ENCODE data around the gene NACC2.
A peak's percentile ranks its signal among the peaks of the same experiment; 100 is the strongest.

The NACC2 gene

GRCh38 chr9:136095070-136096058, at the start of gene NACC2:
Gene NACC2 (minus strand): TSS chr9:136095289. CDS start chr9:136050521, 44,768 bp downstream.
- peak within 1 kb of the TSS in 4 of 5 donors; percentile 73 to 87 (median 82) for H3K9ac ChIP-seq (ENCODE audit: low read length in 5 of 5)
- no peaks in the 10 kb centered on the region for H3K9me3 ChIP-seq (ENCODE audit: control insufficient read depth in 5 of 5, low read length in 5 of 5)
- peaks cover 6 to 10% (median 8%) of the 10 kb centered on the region in 5 donors for H3K27me3 ChIP-seq (ENCODE audit: control insufficient read depth in 5 of 5, insufficient read depth in 4 of 5, low read length in 5 of 5)
- H3K27ac ChIP-seq (ENCODE audit: low read depth, low read length): peak within 1 kb of the TSS; percentile 81
- H3K4me1 ChIP-seq (ENCODE audit: control insufficient read depth in 5 of 5, insufficient read depth in 5 of 5, low read length in 5 of 5): peaks cover 2 to 50% (median 45%) of the 10 kb centered on the region in 5 donors
- H3K36me3 ChIP-seq (ENCODE audit: control insufficient read depth in 5 of 5, insufficient read depth in 5 of 5, low read length in 5 of 5): peaks cover 0 to 10% (median 6%) of the 10 kb centered on the region in 5 donors
- H3K4me3 ChIP-seq (ENCODE audit: low read depth in 1 of 5, low read length in 5 of 5): peak within 1 kb of the TSS; percentile 62 to 77 (median 70)

- Histone ChIP-seq H3K27me3 (ENCODE audit: control insufficient read depth in 5 of 5, insufficient read depth in 4 of 5, low read length in 5 of 5) (peaks cover 40 to 71% (median 49%) of the 10 kb centered on the region in 5 donors), H3K9me3 (ENCODE audit: control insufficient read depth in 5 of 5, low read length in 5 of 5) (peaks cover 0 to 3% (median 0%) of the 10 kb centered on the region in 5 donors), H3K4me1 (ENCODE audit: control insufficient read depth in 5 of 5, insufficient read depth in 5 of 5, low read length in 5 of 5) (no peaks in the 10 kb centered on the region), H3K27ac (ENCODE audit: low read depth, low read length) (no peak overlapping the region), H3K36me3 (ENCODE audit: control insufficient read depth in 5 of 5, insufficient read depth in 5 of 5, low read length in 5 of 5) (no peaks in the 10 kb centered on the region), H3K4me3 (ENCODE audit: low read depth in 1 of 5, low read length in 5 of 5) (no peak overlapping the region), H3K9ac (ENCODE audit: low read length in 5 of 5) (no peak overlapping the region)
Observed at GRCh38 chr9:136144450-136144849, 49.4 kb upstream of the NACC2 start.

- peaks cover 0 to 3% (median 0%) of the 10 kb centered on the region in 5 donors for H3K9me3 ChIP-seq (ENCODE audit: control insufficient read depth in 5 of 5, low read length in 5 of 5)
- H3K27ac ChIP-seq (ENCODE audit: low read depth, low read length): no peak overlapping the region
- peaks cover 40 to 69% (median 52%) of the 10 kb centered on the region in 5 donors for H3K27me3 ChIP-seq (ENCODE audit: control insufficient read depth in 5 of 5, insufficient read depth in 4 of 5, low read length in 5 of 5)
- no peak overlapping the region for H3K9ac ChIP-seq (ENCODE audit: low read length in 5 of 5)
- H3K36me3 ChIP-seq (ENCODE audit: control insufficient read depth in 5 of 5, insufficient read depth in 5 of 5, low read length in 5 of 5): no peaks in the 10 kb centered on the region
- no peak overlapping the region for H3K4me3 ChIP-seq (ENCODE audit: low read depth in 1 of 5, low read length in 5 of 5)
- no peaks in the 10 kb centered on the region for H3K4me1 ChIP-seq (ENCODE audit: control insufficient read depth in 5 of 5, insufficient read depth in 5 of 5, low read length in 5 of 5)
Observed at GRCh38 chr9:136143215-136144001, 48.3 kb upstream of the NACC2 start.

GRCh38 chr9:136142859-136143214, 47.7 kb upstream of the NACC2 start:
- no peak overlapping the region for H3K9ac ChIP-seq (ENCODE audit: low read length in 5 of 5)
- H3K9me3 ChIP-seq (ENCODE audit: control insufficient read depth in 5 of 5, low read length in 5 of 5): peaks cover 0 to 3% (median 0%) of the 10 kb centered on the region in 5 donors
- no peak overlapping the region for H3K4me3 ChIP-seq (ENCODE audit: low read depth in 1 of 5, low read length in 5 of 5)
- no peaks in the 10 kb centered on the region for H3K4me1 ChIP-seq (ENCODE audit: control insufficient read depth in 5 of 5, insufficient read depth in 5 of 5, low read length in 5 of 5)
- H3K27me3 ChIP-seq (ENCODE audit: control insufficient read depth in 5 of 5, insufficient read depth in 4 of 5, low read length in 5 of 5): peaks cover 41 to 67% (median 49%) of the 10 kb centered on the region in 5 donors
- no peaks in the 10 kb centered on the region for H3K36me3 ChIP-seq (ENCODE audit: control insufficient read depth in 5 of 5, insufficient read depth in 5 of 5, low read length in 5 of 5)
- H3K27ac ChIP-seq (ENCODE audit: low read depth, low read length): no peak overlapping the region

GRCh38 chr9:136142414-136142796, 47.3 kb upstream of the NACC2 start:
- H3K4me1 ChIP-seq (ENCODE audit: control insufficient read depth in 5 of 5, insufficient read depth in 5 of 5, low read length in 5 of 5): peaks cover 0 to 2% (median 0%) of the 10 kb centered on the region in 5 donors
- no peak overlapping the region for H3K4me3 ChIP-seq (ENCODE audit: low read depth in 1 of 5, low read length in 5 of 5)
- H3K36me3 ChIP-seq (ENCODE audit: control insufficient read depth in 5 of 5, insufficient read depth in 5 of 5, low read length in 5 of 5): no peaks in the 10 kb centered on the region
- no peak overlapping the region for H3K27ac ChIP-seq (ENCODE audit: low read depth, low read length)
- no peak overlapping the region for H3K9ac ChIP-seq (ENCODE audit: low read length in 5 of 5)
- peaks cover 41 to 66% (median 44%) of the 10 kb centered on the region in 5 donors for H3K27me3 ChIP-seq (ENCODE audit: control insufficient read depth in 5 of 5, insufficient read depth in 4 of 5, low read length in 5 of 5)
- peaks cover 0 to 3% (median 0%) of the 10 kb centered on the region in 5 donors for H3K9me3 ChIP-seq (ENCODE audit: control insufficient read depth in 5 of 5, low read length in 5 of 5)

GRCh38 chr9:136141682-136142413, 46.8 kb upstream of the NACC2 start:
- peaks cover 37 to 64% (median 44%) of the 10 kb centered on the region in 5 donors for H3K27me3 ChIP-seq (ENCODE audit: control insufficient read depth in 5 of 5, insufficient read depth in 4 of 5, low read length in 5 of 5)
- H3K9ac ChIP-seq (ENCODE audit: low read length in 5 of 5): no peak overlapping the region
- peaks cover 0 to 7% (median 0%) of the 10 kb centered on the region in 5 donors for H3K4me1 ChIP-seq (ENCODE audit: control insufficient read depth in 5 of 5, insufficient read depth in 5 of 5, low read length in 5 of 5)
- no peaks in the 10 kb centered on the region for H3K36me3 ChIP-seq (ENCODE audit: control insufficient read depth in 5 of 5, insufficient read depth in 5 of 5, low read length in 5 of 5)
- peaks cover 0 to 3% (median 0%) of the 10 kb centered on the region in 5 donors for H3K9me3 ChIP-seq (ENCODE audit: control insufficient read depth in 5 of 5, low read length in 5 of 5)
- no peak overlapping the region for H3K27ac ChIP-seq (ENCODE audit: low read depth, low read length)
- no peak overlapping the region for H3K4me3 ChIP-seq (ENCODE audit: low read depth in 1 of 5, low read length in 5 of 5)

- Histone ChIP-seq H3K9ac (ENCODE audit: low read length in 5 of 5) (no peak overlapping the region), H3K9me3 (ENCODE audit: control insufficient read depth in 5 of 5, low read length in 5 of 5) (no peaks in the 10 kb centered on the region), H3K4me3 (ENCODE audit: low read depth in 1 of 5, low read length in 5 of 5) (no peak overlapping the region), H3K27me3 (ENCODE audit: control insufficient read depth in 5 of 5, insufficient read depth in 4 of 5, low read length in 5 of 5) (peaks cover 30 to 61% (median 43%) of the 10 kb centered on the region in 5 donors), H3K36me3 (ENCODE audit: control insufficient read depth in 5 of 5, insufficient read depth in 5 of 5, low read length in 5 of 5) (no peaks in the 10 kb centered on the region), H3K27ac (ENCODE audit: low read depth, low read length) (no peak overlapping the region), H3K4me1 (ENCODE audit: control insufficient read depth in 5 of 5, insufficient read depth in 5 of 5, low read length in 5 of 5) (peaks cover 0 to 10% (median 0%) of the 10 kb centered on the region in 5 donors)
Observed at GRCh38 chr9:136140966-136141365, 45.9 kb upstream of the NACC2 start.

GRCh38 chr9:136140046-136140445, 45.0 kb upstream of the NACC2 start:
- H3K4me3 ChIP-seq (ENCODE audit: low read depth in 1 of 5, low read length in 5 of 5): no peak overlapping the region
- no peak overlapping the region for H3K27ac ChIP-seq (ENCODE audit: low read depth, low read length)
- H3K9ac ChIP-seq (ENCODE audit: low read length in 5 of 5): no peak overlapping the region
- peaks cover 30 to 61% (median 44%) of the 10 kb centered on the region in 5 donors for H3K27me3 ChIP-seq (ENCODE audit: control insufficient read depth in 5 of 5, insufficient read depth in 4 of 5, low read length in 5 of 5)
- H3K9me3 ChIP-seq (ENCODE audit: control insufficient read depth in 5 of 5, low read length in 5 of 5): no peaks in the 10 kb centered on the region
- peaks cover 0 to 10% (median 0%) of the 10 kb centered on the region in 5 donors for H3K4me1 ChIP-seq (ENCODE audit: control insufficient read depth in 5 of 5, insufficient read depth in 5 of 5, low read length in 5 of 5)
- no peaks in the 10 kb centered on the region for H3K36me3 ChIP-seq (ENCODE audit: control insufficient read depth in 5 of 5, insufficient read depth in 5 of 5, low read length in 5 of 5)

GRCh38 chr9:136138566-136138965, 43.5 kb upstream of the NACC2 start:
- Histone ChIP-seq H3K27ac (ENCODE audit: low read depth, low read length) (no peak overlapping the region), H3K27me3 (ENCODE audit: control insufficient read depth in 5 of 5, insufficient read depth in 4 of 5, low read length in 5 of 5) (peaks cover 31 to 58% (median 50%) of the 10 kb centered on the region in 5 donors), H3K4me1 (ENCODE audit: control insufficient read depth in 5 of 5, insufficient read depth in 5 of 5, low read length in 5 of 5) (peaks cover 0 to 12% (median 4%) of the 10 kb centered on the region in 5 donors), H3K9ac (ENCODE audit: low read length in 5 of 5) (no peak overlapping the region), H3K4me3 (ENCODE audit: low read depth in 1 of 5, low read length in 5 of 5) (no peak overlapping the region), H3K36me3 (ENCODE audit: control insufficient read depth in 5 of 5, insufficient read depth in 5 of 5, low read length in 5 of 5) (no peaks in the 10 kb centered on the region), H3K9me3 (ENCODE audit: control insufficient read depth in 5 of 5, low read length in 5 of 5) (no peaks in the 10 kb centered on the region)

All from subcutaneous abdominal adipose tissue (tissue), 5 donors.